Activated CD4-positive, alpha-beta T cell treated with anti-CD3 and anti-CD28 coated beads, Interleukin-2, amount 50 U/mL, for 4 hours (primary cell): ENCODE data around the gene TXNDC16.
"Not testable (repeated sequence)": the region's sequence is repeated elsewhere in the genome, so short reads cannot be mapped to it uniquely, and the experiment has no call there.

Experiments used
- DNase-seq, 2 experiments: peaks; one replicate each; pipeline ENCODE4 v3.0.0-alpha.2; 2020

TXNDC16 gene

DNA sequence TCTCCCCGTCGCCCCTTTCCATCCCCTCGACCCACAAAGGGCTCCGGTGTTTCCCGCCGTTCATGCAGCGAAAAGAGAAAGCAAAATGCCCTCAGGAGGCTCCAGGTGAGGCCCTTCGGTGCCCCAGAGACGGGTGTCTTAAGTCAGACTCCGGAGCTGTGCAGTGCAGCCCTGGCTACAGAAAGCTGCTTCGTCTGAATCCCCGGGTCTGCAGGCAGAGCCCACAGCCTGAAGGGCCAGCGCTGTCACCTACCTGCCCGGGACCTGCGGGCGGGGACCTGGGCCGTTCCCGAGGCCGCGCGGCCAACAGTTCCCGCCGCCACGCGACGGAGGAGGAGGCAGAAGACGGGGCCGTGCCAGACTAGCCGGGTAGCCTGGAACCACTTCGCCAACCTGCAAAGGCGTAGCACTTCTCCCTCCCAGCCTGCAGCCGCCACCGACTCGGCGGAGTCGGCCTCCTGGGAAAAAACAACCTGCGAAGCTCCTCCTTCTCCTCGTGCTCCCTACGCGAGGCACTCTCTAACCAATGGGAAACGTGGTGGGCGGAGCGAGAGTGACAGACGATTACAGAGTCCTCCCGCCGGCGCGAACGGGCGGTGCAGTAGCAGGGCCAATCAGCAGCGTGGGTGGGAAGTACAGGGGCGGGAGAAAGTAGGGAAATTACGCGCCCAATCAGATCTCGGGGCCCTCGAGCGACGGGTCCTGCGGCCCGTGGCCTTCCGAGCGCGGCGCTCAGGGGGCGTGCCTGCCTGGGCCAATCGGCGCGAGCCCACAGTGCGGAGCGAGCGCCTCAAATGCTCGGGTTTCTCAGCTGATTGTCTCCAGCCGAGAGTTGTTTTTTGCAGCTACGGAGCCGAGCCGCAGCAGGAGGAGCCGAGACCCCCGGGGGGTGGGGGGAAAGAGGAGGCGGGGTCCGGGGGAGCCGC lies at the start of gene TXNDC16, which contains the start of gene GPR137C:
Gene TXNDC16 (minus strand): TSS at position 443 of the 926 bp plus-strand sequence. CDS start 8,948 bp downstream, outside the sequence.
Gene GPR137C (plus strand): TSS at position 774 of the 926 bp plus-strand sequence. CDS start 312 bp downstream, outside the sequence.
- DNase-seq = peak; percentile 99 to 100

- no peak for DNase-seq
Measured at GRCh38 chr14:52599974-52600373, 47.7 kb upstream of the TXNDC16 start.

DNA sequence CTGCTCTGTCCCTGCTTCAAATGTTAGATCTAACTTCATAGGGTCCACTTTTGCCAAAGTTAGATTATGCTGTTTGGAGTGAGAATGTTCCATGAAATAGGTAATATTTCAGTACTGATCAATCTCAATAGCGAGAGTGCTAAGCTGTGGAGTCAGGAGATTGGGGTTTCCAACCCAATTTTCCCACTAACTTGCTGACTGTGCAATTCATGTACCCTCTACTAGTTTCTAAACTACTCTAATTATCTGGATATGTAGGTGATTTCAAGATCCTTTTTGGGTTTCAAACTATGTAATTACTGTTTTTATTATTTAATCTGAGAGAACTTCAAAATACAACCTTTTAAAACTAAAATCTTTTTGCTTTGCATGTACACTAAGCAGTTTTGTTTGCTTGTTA lies 46.3 kb upstream of the TXNDC16 start:
- DNase-seq = no peak

GRCh38 chr14:52596861-52597260 lies 44.6 kb upstream of the TXNDC16 start:
- no peak for DNase-seq

DNA sequence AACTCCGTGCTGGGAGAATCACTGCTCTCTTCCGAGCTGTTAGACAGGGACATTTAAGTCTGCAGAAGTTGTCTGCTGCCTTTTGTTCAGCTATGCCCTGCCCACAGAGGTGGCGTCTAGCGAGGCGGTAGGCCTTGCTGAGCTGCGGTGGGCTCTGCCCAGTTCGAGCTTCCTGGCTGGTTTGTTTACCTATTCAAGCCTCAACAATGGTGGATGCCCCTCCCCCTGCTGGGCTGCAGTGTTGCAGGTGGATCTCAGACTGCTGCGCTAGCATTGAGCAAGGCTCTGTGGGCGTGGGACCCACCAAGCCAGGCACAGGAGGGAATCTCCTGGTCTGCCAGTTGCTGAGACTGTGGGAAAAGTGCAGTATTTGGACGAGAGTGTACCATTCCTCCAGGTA lies 44.0 kb upstream of the TXNDC16 start:
- DNase-seq = no peak

DNA sequence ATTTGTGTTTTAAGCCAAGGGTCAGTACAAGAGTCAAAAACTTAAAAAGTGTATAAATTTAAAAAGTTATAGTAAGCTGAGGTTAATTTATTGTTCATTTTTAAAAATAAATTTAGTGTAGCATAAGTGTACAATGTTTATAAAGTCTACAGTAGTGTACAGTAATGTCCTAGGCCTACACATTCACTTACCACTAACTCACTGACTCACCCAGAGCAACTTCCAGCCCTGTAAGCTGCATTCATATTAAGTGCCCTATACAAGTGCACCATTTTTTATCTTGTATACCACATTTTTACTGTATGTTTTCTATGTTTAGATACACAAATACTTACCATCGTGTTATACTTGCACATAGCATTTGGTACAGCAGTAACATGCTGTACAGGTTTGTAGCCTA lies 38.0 kb upstream of the TXNDC16 start:
- DNase-seq = no peak

DNA sequence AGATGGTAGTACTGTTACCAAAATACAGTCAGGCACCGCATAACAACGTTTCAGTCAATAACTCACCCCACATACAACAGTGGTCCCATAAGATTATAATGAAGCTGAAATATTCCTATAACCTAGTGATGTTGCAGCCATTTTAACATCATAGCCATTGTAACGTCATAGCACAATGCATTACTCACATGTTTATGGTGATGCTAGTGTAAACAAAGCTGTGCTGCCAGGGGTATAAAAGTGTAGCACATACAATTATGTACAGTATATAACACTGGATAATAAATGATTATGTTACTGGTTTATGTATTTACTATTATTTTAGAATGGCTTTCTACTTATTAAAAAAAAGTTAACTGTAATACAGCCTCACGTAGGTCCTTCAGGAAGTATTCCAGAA lies 37.3 kb upstream of the TXNDC16 start:
- DNase-seq = no peak

GRCh38 chr14:52583544-52583943 lies 31.2 kb upstream of the TXNDC16 start:
- DNase-seq = no peak

DNA sequence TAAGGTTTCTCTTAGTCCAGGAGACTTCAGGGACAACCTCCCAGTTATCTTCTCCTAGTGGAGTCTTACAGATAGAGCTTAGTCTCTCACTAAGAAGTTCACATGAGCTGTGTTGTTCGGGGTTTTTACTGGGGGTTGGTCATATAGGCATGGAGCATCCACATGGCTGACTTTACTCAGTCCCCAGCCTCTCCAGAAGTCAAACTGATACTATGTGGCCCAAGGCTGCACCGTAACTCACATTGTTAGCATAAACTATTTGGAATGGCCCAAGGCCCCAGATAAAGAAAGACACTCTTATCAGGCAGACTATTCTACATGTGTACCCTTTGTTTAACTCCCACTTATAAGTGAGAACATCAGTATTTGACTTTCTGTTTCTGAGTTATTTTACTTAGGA lies 23.6 kb upstream of the TXNDC16 start:
- no peak for DNase-seq

DNA sequence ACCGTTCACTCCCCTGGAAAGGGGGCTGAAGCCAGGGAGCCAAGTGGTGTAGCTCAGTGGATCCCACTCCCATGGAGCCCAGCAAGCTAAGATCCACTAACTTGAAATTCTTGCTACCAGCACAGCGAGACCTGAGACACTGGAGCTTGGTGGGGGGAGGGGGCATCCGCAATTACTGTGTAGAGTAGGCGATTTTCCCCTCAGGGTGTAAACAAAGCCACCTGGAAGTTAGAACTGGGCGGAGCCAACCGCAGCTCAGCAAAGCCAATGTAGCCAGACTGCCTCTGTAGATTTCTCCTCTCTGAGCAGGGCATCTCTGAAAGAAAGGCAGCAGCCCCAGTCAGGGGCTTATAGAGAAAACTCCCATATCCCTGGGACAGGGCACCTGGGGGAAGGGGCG lies 16.1 kb upstream of the TXNDC16 start:
- DNase-seq = not testable (repeated sequence)

DNA sequence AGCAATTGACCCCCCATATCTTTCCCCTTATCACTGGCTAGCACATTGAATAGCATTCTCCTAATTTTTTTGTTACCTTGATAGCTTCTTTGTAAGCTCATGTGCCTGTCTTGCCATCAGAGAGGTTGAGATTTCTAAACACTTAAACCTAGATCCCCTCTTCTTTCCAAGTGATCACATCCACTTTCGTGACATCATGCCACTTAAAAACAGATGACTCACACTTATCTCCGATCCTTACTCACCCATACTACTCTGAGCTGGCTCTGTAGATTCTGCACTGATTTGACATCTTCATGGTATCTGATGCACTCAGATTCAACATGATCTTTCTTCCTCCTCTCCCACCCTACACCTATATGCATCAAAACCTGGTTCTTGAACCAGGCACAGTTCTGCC lies 10.8 kb upstream of the TXNDC16 start:
- no peak for DNase-seq

DNA sequence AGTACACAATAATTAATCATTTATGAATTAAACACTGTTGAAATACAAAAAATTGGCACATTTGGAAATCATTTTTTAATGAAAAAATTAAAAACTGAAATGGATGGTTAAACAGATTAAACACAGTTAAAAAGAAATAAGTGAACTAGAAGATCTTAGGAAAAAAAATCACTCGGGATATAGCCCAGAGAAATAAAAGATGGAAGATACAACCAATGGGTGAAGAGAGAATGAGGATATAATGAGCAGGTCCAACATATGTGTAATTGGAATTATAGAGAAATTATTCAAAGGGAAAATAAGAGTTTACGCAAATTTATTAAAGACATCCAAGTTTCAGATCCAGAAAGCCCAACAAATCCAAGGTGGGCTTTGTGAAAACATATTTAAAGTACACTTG lies 6.4 kb upstream of the TXNDC16 start:
- DNase-seq = no peak

DNA sequence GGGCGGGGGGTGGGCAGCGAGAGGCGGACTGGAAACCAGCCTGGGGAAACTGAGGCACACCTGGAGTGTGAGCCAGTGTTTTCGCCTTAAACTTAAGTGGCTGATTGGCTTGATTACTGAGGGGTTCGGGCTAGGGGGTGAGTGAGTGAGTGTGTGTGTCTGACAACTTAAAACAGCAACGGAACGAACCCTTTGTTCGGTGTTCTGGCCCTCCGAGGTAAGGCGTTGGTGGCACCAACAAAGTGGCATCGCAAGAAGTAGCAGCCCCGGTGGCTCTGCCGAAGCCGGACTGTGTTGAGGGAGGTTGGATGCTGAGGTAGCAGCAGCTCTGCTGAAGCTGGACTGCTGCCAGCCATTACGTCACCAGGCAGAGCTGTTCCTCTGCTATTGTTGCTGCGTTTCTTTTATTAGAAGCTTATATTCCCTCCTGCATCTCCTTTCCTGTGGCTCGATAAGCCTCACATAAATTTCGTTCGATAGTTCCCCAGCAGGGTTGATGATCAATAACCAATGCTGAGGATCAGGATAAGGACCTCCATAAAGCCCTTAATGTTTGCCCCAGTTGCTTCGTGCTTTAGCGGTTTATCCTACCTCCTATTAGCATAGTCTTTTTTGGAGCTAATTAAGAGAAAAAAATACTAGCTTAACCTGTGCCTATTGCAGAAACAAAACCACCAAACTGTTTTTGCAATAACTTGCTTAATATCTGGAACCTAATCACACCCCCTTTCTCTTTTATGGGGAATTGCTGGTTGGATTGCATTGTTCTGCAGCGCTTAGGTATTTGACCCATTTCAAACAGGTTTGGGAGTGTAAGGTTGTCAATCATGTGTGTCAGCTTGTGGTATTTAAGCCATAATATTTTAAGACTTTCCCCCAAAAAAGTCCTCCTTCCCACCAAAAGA lies 1.6 kb upstream of the TXNDC16 start:
- peak; percentile 78 to 83 for DNase-seq

DNA sequence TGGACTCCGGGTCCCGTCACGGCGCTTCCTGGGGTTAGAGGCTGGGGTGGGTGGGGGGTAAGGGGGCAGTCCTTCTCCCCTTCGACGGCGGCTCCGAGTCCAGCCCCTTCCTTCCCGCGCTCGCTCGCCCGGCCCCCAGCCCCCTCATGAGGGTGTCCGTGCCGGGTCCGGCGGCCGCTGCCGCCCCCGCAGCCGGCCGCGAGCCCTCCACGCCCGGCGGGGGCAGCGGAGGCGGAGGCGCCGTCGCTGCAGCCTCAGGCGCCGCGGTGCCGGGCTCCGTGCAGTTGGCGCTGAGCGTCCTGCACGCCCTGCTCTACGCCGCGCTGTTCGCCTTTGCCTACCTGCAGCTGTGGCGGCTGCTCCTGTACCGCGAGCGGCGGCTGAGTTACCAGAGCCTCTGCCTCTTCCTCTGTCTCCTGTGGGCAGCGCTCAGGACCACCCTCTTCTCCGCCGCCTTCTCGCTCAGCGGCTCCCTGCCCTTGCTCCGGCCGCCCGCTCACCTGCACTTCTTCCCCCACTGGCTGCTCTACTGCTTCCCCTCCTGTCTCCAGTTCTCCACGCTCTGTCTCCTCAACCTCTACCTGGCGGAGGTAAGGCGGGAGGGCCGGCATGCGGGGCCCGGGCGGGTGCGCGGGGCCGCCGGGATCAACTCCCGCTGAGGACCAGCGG lies 831 bp upstream of the TXNDC16 start:
- peak; percentile 15 to 20 for DNase-seq

DNA sequence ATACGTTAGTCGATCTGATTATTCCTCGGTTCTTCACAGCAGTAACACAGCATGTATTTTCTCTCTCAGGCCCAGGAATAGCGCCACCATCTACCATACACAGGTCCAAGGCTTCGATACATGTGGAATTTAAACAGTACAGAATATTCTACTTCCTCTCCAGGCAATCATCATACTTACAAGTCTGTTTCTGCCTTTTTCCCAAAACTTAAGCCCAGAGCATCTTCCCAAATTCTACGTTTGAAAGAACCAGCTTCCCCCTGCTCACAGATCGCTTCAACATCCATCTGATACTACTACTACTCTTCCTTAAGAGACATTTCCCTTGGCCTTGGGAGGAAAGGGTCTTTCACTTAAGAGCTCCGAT lies 626 bp downstream of the TXNDC16 start:
- DNase-seq = no peak

DNA sequence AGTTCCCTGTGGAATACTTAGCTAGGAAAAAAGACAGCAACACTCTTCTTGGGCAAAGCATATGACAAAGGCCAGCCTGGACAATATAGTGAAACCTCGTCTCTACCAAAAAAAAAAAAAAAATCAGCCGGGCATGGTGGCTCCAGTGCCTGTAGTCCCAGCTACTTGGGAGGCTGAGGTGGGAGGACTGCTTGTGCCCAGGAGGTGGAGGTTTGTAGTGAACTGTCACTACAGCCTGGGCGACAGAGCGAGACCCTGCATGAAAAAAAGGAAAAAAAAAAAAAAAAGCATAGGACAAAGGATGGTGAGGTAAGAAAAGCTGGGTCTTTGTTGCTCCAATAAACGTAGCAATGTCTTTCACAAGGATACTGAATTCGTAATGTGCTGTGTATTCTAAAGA lies 1.1 kb downstream of the TXNDC16 start:
- DNase-seq = no peak

DNA sequence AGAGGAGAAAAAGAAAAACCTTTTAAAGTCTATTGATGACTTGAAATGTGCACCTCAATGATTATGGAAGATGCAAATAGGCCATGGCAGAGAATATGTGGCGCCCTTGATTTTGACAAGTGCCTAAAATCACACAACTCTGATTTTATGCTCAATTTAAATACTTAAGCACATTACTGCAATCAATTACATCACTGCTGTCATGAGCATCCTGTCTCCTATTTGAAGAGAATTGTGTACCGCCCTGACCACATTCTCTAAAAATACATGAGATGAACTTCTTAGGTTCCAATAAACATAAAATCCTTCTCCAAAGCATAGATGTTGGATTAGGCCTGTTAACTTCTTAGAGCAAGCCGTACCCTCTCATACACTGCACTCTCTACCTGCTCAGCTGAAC lies 1.6 kb downstream of the TXNDC16 start:
- no peak for DNase-seq

GRCh38 chr14:52547526-52547925 lies 4.8 kb downstream of the TXNDC16 start:
- DNase-seq = no peak

DNA sequence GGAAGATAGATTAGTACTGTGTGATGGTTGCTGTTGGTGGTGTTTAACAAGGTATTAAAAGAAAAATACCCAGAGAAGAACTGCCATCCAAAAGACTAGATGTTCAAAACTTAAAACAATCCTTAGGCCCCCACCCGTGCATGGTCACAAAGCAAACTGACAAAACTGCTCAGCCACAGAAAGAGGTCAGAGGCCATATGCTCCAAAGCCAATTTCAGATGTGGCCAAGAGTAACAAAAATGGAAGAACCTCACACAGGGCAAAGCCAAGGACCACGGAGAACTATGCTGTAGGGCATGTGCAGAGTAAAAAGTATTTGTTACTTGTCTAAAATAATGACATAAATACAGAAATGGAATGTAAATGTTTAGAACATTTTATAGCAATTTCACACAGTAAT lies 5.3 kb downstream of the TXNDC16 start:
- no peak for DNase-seq

GRCh38 chr14:52546318-52546670 lies 6.0 kb downstream of the TXNDC16 start:
- no peak for DNase-seq

GRCh38 chr14:52545584-52546317 lies 6.6 kb downstream of the TXNDC16 start:
- no peak for DNase-seq

- DNase-seq = no peak
Measured at GRCh38 chr14:52538623-52539022, 13.7 kb downstream of the TXNDC16 start.
